Breast epithelium (tissue), 3 donors: Measurements from ENCODE around the gene APIP.

ENCODE experiments used
- POLR2A ChIP-seq: fragments of 450-650 bp; IDR thresholded peaks from one replicate; pipeline ENCODE4 v1.6.1; 2016; ENCODE audit warnings: antibody characterized with exemption, mild to moderate bottlenecking, moderate library complexity
- POLR2AphosphoS5 ChIP-seq, 3 donors: sonication (generic); formaldehyde crosslinking; IDR thresholded peaks; one replicate each; pipeline ENCODE4 v1.6.1; 2017; ENCODE audit warnings: antibody characterized with exemption in 3 of 3
- TF ChIP-seq, protein P1 (sequence below), 3 donors: fragments of 450-650 bp; IDR thresholded peaks; one replicate each; pipeline ENCODE4 v1.5.1; 2016 to 2017; ENCODE audit warnings: antibody characterized with exemption in 3 of 3, mild to moderate bottlenecking in 3 of 3, moderate library complexity in 3 of 3

DNA sequence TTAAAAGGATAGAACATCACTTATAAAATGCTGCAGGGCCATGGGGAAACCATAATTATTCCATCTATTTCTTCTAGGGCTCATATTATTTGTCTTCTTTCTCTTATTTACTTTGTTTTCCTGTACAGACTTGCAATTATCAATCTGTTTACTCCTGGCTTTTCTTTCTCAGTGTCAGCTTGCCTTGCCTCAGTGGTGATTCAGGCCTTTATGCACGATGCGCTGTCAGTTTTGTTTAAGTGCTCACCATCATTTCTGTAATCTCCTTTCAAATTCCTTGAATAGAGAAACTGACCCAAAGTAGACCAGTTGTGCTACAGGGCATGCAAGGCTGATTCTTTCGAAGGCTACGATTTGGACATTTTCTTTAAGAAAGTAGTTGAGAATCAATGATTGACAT is 5.0 kb upstream of the APIP start:
- TF ChIP-seq POLR2A (no peak), POLR2AphosphoS5 (IDR thresholded peaks at IDR 0.05) (no peak)
- TF ChIP-seq, protein P1, sequence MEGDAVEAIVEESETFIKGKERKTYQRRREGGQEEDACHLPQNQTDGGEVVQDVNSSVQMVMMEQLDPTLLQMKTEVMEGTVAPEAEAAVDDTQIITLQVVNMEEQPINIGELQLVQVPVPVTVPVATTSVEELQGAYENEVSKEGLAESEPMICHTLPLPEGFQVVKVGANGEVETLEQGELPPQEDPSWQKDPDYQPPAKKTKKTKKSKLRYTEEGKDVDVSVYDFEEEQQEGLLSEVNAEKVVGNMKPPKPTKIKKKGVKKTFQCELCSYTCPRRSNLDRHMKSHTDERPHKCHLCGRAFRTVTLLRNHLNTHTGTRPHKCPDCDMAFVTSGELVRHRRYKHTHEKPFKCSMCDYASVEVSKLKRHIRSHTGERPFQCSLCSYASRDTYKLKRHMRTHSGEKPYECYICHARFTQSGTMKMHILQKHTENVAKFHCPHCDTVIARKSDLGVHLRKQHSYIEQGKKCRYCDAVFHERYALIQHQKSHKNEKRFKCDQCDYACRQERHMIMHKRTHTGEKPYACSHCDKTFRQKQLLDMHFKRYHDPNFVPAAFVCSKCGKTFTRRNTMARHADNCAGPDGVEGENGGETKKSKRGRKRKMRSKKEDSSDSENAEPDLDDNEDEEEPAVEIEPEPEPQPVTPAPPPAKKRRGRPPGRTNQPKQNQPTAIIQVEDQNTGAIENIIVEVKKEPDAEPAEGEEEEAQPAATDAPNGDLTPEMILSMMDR (IDR thresholded peaks at IDR 0.05) = no peak
